HEK293 (cell line): Measurements from ENCODE around the gene YIPF4.

Experiments used
- CTCF ChIP-seq: fragments of 450-650 bp; formaldehyde crosslinking; IDR thresholded peaks from 2 replicates; pipeline ENCODE4 v1.5.1; 2016; ENCODE audit warnings: missing biosample characterization, missing genetic modification characterization
- KLF10 ChIP-seq: fragments of 450-650 bp; IDR thresholded peaks from 2 replicates; pipeline ENCODE4 v1.5.1; 2018; ENCODE audit warnings: missing biosample characterization, mild to moderate bottlenecking, missing genetic modification characterization
- TSHZ1 ChIP-seq: fragments of 450-650 bp; formaldehyde crosslinking; IDR thresholded peaks from 2 replicates; pipeline ENCODE4 v1.5.1; 2016; ENCODE audit warnings: missing biosample characterization, missing genetic modification characterization, borderline replicate concordance
- ZIC2 ChIP-seq: fragments of 450-650 bp; formaldehyde crosslinking; IDR thresholded peaks from 2 replicates; pipeline ENCODE4 v1.5.1; 2016; ENCODE audit warnings: missing biosample characterization, missing genetic modification characterization
- ZNF768 ChIP-seq: fragments of 450-650 bp; formaldehyde crosslinking; IDR thresholded peaks from 2 replicates; pipeline ENCODE4 v1.5.1; 2018; ENCODE audit warnings: missing biosample characterization, mild to moderate bottlenecking, missing genetic modification characterization

GRCh38 chr2:32330136-32330535 lies 52.4 kb downstream of the YIPF4 start:
- TF ChIP-seq KLF10 (no peak), TSHZ1 (tag by site-specific recombination) (no peak), CTCF (no peak), ZIC2 (no peak), ZNF768 (no peak)
